IMR-90 (cell line): ENCODE results near the gene ZNF385C. TPM values are rescaled to one million over a fixed set of nuclear protein-coding genes. Genes with fewer than 3 reads are reported as not detected.

Experiments
- ATAC-seq: fragments of 200-7000 bp; cut with Tn5 transposase; 2 replicates; pipeline ENCODE4 v1.9.1; 2020; ENCODE audit warnings: low read depth, mild to moderate bottlenecking, moderate library complexity
- BruUV-seq: library from RNA; stranded (reverse); fragments of 400-500 nt; replicated peaks from 2 replicates; lab custom pipeline; 2021; lab: Mats Ljungman, UMichigan
- CTCF ChIA-PET: fragments of 300-600 bp; formaldehyde crosslinking; extraction: SDS; loops from one replicate; lab custom pipeline; 2021; ENCODE audit warnings: antibody characterized with exemption; lab: Yijun Ruan, JAX
- POLR2A ChIA-PET: fragments of 300-600 bp; sonication (Branson Sonifier 250); formaldehyde crosslinking; loops from one replicate; lab custom pipeline; 2022; ENCODE audit warnings: antibody characterized with exemption; ENCODE audit not compliant: unreplicated experiment; lab: Charles Lee
- DNase-seq: peaks from one replicate; pipeline ENCODE4 v3.0.0; 2013
- H2AFZ ChIP-seq: replicated peaks from 2 replicates; pipeline ENCODE3; 2013; ENCODE audit warnings: low read length, mild to moderate bottlenecking; ENCODE audit not compliant: poor library complexity
- H2AK5ac ChIP-seq: 2 replicates; pipeline ENCODE4 v1.6.1; 2013; ENCODE audit warnings: low read depth, low read length, inconsistent platforms
- H2AK9ac ChIP-seq: replicated peaks from 2 replicates; pipeline ENCODE3; 2013; ENCODE audit warnings: mild to moderate bottlenecking, low read depth, low read length, moderate library complexity; ENCODE audit not compliant: poor library complexity
- H2BK120ac ChIP-seq: 2 replicates; pipeline ENCODE4 v1.6.1; 2013; ENCODE audit warnings: low read depth, low read length, inconsistent platforms
- H2BK15ac ChIP-seq: 3 replicates; pipeline ENCODE4 v1.6.1; 2013; ENCODE audit warnings: low read depth, low read length, inconsistent platforms
- H2BK20ac ChIP-seq: 2 replicates; pipeline ENCODE4 v1.6.1; 2013; ENCODE audit warnings: low read depth, mild to moderate bottlenecking, inconsistent platforms, low read length, moderate library complexity
- H2BK5ac ChIP-seq: 2 replicates; pipeline ENCODE4 v1.6.1; 2013; ENCODE audit warnings: mild to moderate bottlenecking, low read depth, low read length, inconsistent platforms; ENCODE audit not compliant: poor library complexity, severe bottlenecking
- H3K14ac ChIP-seq: replicated peaks from 2 replicates; pipeline ENCODE4 v1.6.1; 2013; ENCODE audit warnings: low read depth, low read length, inconsistent platforms
- H3K18ac ChIP-seq: 2 replicates; pipeline ENCODE4 v1.6.1; 2013; ENCODE audit warnings: low read depth, low read length, control low read depth
- H3K23ac ChIP-seq: 2 replicates; pipeline ENCODE4 v1.6.1; 2013; ENCODE audit warnings: low read depth, low read length, inconsistent platforms
- H3K27ac ChIP-seq: 2 replicates; pipeline ENCODE4 v1.5.1; 2013; ENCODE audit warnings: mild to moderate bottlenecking, control low read depth, low read length; ENCODE audit not compliant: insufficient read depth
- H3K27me3 ChIP-seq: 2 replicates; pipeline ENCODE4 v1.6.1; 2013; ENCODE audit warnings: low read length; ENCODE audit not compliant: control insufficient read depth, insufficient read depth
- H3K36me3 ChIP-seq: 2 replicates; pipeline ENCODE4 v1.6.1; 2013; ENCODE audit warnings: low read length, mixed read lengths; ENCODE audit not compliant: control insufficient read depth, insufficient read depth
- H3K4ac ChIP-seq: 2 replicates; pipeline ENCODE4 v1.6.1; 2013; ENCODE audit warnings: low read depth, low read length, inconsistent platforms
- H3K4me1 ChIP-seq: 2 replicates; pipeline ENCODE4 v1.6.1; 2013; ENCODE audit warnings: low read length, mixed read lengths; ENCODE audit not compliant: control insufficient read depth, insufficient read depth
- H3K4me2 ChIP-seq: 2 replicates; pipeline ENCODE4 v1.6.1; 2013; ENCODE audit warnings: low read depth, mild to moderate bottlenecking, control low read depth, low read length, moderate library complexity
- H3K4me3 ChIP-seq: 2 replicates; pipeline ENCODE4 v1.5.1; 2013; ENCODE audit warnings: low read depth, mild to moderate bottlenecking, control low read depth, low read length, moderate library complexity; ENCODE audit not compliant: insufficient read depth
- H3K56ac ChIP-seq: 2 replicates; pipeline ENCODE4 v1.6.1; 2013; ENCODE audit warnings: low read length, inconsistent platforms; ENCODE audit not compliant: insufficient read depth; ENCODE audit errors: extremely low read depth
- H3K79me1 ChIP-seq, 2 experiments: 2 replicates each; pipeline ENCODE4 v1.6.1; 2013; ENCODE audit warnings: low read length in 2 of 2, inconsistent platforms in 1 of 2, low read depth in 1 of 2
- H3K9ac ChIP-seq: 2 replicates; pipeline ENCODE4 v1.6.1; 2013; ENCODE audit warnings: low read depth, low read length, control low read depth
- H3K9me1 ChIP-seq: 2 replicates; pipeline ENCODE4 v1.6.1; 2013; ENCODE audit warnings: low read length, inconsistent platforms; ENCODE audit not compliant: insufficient read depth
- H3K9me3 ChIP-seq: 2 replicates; pipeline ENCODE4 v1.6.1; 2013; ENCODE audit warnings: low read length; ENCODE audit not compliant: control insufficient read depth, insufficient read depth
- H4K20me1 ChIP-seq: 2 replicates; pipeline ENCODE4 v1.6.1; 2013; ENCODE audit warnings: low read length, inconsistent platforms; ENCODE audit not compliant: insufficient read depth
- H4K5ac ChIP-seq: 2 replicates; pipeline ENCODE4 v1.6.1; 2013; ENCODE audit warnings: mild to moderate bottlenecking, low read depth, low read length, control low read depth
- H4K8ac ChIP-seq, 2 experiments: 2 replicates each; pipeline ENCODE4 v1.6.1; 2013; ENCODE audit warnings: low read depth in 2 of 2, low read length in 2 of 2, control low read depth in 1 of 2, inconsistent platforms in 1 of 2
- H4K91ac ChIP-seq: 2 replicates; pipeline ENCODE4 v1.6.1; 2013; ENCODE audit warnings: low read depth, low read length, inconsistent platforms; ENCODE audit not compliant: insufficient read depth
- BHLHE40 ChIP-seq: fragments of 150-350 bp; IDR thresholded peaks from 2 replicates; pipeline ENCODE4 v1.6.1; 2016; ENCODE audit warnings: mild to moderate bottlenecking, low read depth, low read length
- CEBPB ChIP-seq: IDR thresholded peaks from 2 replicates; pipeline ENCODE4 v1.6.1; 2012; ENCODE audit warnings: low read depth, low read length, improper control_type of control experiment
- CHD1 ChIP-seq: IDR thresholded peaks from 2 replicates; pipeline ENCODE4 v1.6.1; 2012; ENCODE audit warnings: low read depth, low read length, improper control_type of control experiment
- ELK1 ChIP-seq: fragments of 150-350 bp; IDR thresholded peaks from 2 replicates; pipeline ENCODE4 v1.6.1; 2016; ENCODE audit warnings: low read depth, mild to moderate bottlenecking, low read length, moderate library complexity, borderline replicate concordance
- FOS ChIP-seq: fragments of 150-350 bp; IDR thresholded peaks from 2 replicates; pipeline ENCODE4 v1.6.1; 2016; ENCODE audit warnings: low read depth, low read length
- MAFK ChIP-seq: IDR thresholded peaks from 2 replicates; pipeline ENCODE4 v1.6.1; 2012; ENCODE audit warnings: low read depth, low read length, improper control_type of control experiment
- MXI1 ChIP-seq: IDR thresholded peaks from 2 replicates; pipeline ENCODE4 v1.6.1; 2012; ENCODE audit warnings: low read depth, mild to moderate bottlenecking, low read length, moderate library complexity, borderline replicate concordance
- NFE2L2 ChIP-seq: fragments of 150-350 bp; IDR thresholded peaks from 2 replicates; pipeline ENCODE4 v1.6.1; 2016; ENCODE audit warnings: low read depth, mild to moderate bottlenecking, low read length
- POLR2A ChIP-seq: IDR thresholded peaks from 2 replicates; pipeline ENCODE4 v1.6.1; 2012; ENCODE audit warnings: mild to moderate bottlenecking, low read depth, low read length
- RAD21 ChIP-seq: IDR thresholded peaks from 2 replicates; pipeline ENCODE4 v1.6.1; 2012; ENCODE audit warnings: low read length, improper control_type of control experiment
- RCOR1 ChIP-seq: IDR thresholded peaks from 2 replicates; pipeline ENCODE4 v1.6.1; 2012; ENCODE audit warnings: mild to moderate bottlenecking, low read length, improper control_type of control experiment; ENCODE audit not compliant: insufficient replicate concordance
- RFX5 ChIP-seq: IDR thresholded peaks from 2 replicates; pipeline ENCODE4 v1.8.0; 2012; ENCODE audit warnings: low read depth, mild to moderate bottlenecking, low read length, moderate library complexity
- SMC3 ChIP-seq: fragments of 150-350 bp; IDR thresholded peaks from 2 replicates; pipeline ENCODE4 v1.6.1; 2016; ENCODE audit warnings: low read depth, mild to moderate bottlenecking, antibody characterized with exemption, low read length, moderate library complexity
- USF2 ChIP-seq: fragments of 150-350 bp; IDR thresholded peaks from 2 replicates; pipeline ENCODE4 v1.6.1; 2017; ENCODE audit warnings: mild to moderate bottlenecking, antibody characterized with exemption, low read length, low read depth
- WGBS, 2 experiments: methylation state at CpG; one replicate each; pipeline versions ENCODE4 v1.1.5 to v1.1.7; 2013; ENCODE audit warnings: missing lambda C conversion rate in 2 of 2; ENCODE audit not compliant: insufficient read length in 1 of 2; ENCODE audit errors: extremely low coverage in 2 of 2; 5-methylcytosine and 5-hydroxymethylcytosine counted together
- dilution Hi-C: fragments of 300-500 bp; cut with HindIII; formaldehyde crosslinking; loops from one replicate; pipeline ENCODE4 v1.14.3; 2018; ENCODE audit warnings: low sequenced_read_pairs; ENCODE audit not compliant: unreplicated experiment
- in situ Hi-C: fragments of 300-500 bp; cut with MboI; formaldehyde crosslinking; loops from 3 replicates; pipeline ENCODE4 v1.14.3; 2019; ENCODE audit warnings: low sequenced_read_pairs, inconsistent platforms, mixed read lengths
- intact Hi-C: fragments of 100-400 bp; cut with micrococcal nuclease; formaldehyde crosslinking; loops from 2 replicates; pipeline ENCODE4 v1.10.0; 2022
- polyA plus RNA-seq, 3 experiments: library from polyadenylated mRNA; depleted of rRNA; stranded (reverse); fragments of >200 nt; gene quantifications; 2 replicates each; pipeline ENCODE4 v1.2.3, GENCODE V29; 2012; ENCODE audit warnings: low replicate concordance in 1 of 3
- total RNA-seq: library from RNA; depleted of rRNA; stranded (reverse); fragments of >200 nt; gene quantifications from 2 replicates; pipeline ENCODE4 v1.2.3, GENCODE V29; 2012

Gene ZNF385C
- total and polyA plus RNA-seq, 2 of the 4 experiments (the other 2 are of a cell fraction), result not detected

GRCh38 chr17:41977991-41978390 lies 120.3 kb downstream of the ZNF385C start:
- intact Hi-C loops (no loop called here), in situ Hi-C loops (no loop called here), dilution Hi-C loops (no loop called here)
- H3K4me1 ChIP-seq, result no peaks in the 10 kb centered on the region
- H3K4me3 ChIP-seq, result no peak overlapping the region
- BruUV-seq, result no TSS peak
- no peak overlapping the region for H2BK5ac ChIP-seq
- H2AK9ac ChIP-seq, result no peak overlapping the region
- H2BK15ac ChIP-seq, result no peak overlapping the region
- H3K9ac ChIP-seq, result no peak overlapping the region
- H4K5ac ChIP-seq, result no peak overlapping the region
- H3K18ac ChIP-seq, result no peak overlapping the region
- no peak overlapping the region for H3K23ac ChIP-seq
- H2BK120ac ChIP-seq, result no peak overlapping the region
- no peak overlapping the region for H2AK5ac ChIP-seq
- H3K4me2 ChIP-seq, result no peak overlapping the region
- no peak overlapping the region for H4K91ac ChIP-seq
- DNase-seq, result no peak
- peaks cover 7 to 41% of the 10 kb centered on the region in 2 experiments; a peak in 3 of 4 replicates for H3K79me1 ChIP-seq
- no peaks in the 10 kb centered on the region for H3K27me3 ChIP-seq
- H3K9me1 ChIP-seq, result no peaks in the 10 kb centered on the region
- H4K20me1 ChIP-seq, result peaks cover 29% of the 10 kb centered on the region
- no peak overlapping the region for H2BK20ac ChIP-seq
- ChIA-PET CTCF (no interaction called here), POLR2A (no interaction called here)
- H3K4ac ChIP-seq, result no peak overlapping the region
- no peak overlapping the region for H4K8ac ChIP-seq
- H3K27ac ChIP-seq, result no peak overlapping the region
- no peak overlapping the region for H2AFZ ChIP-seq
- H3K9me3 ChIP-seq, result no peaks in the 10 kb centered on the region
- 81% methylated on average over 1 of the region's 4 CpGs; no CpG with 5 or more reads in 1 of the 2 experiments for WGBS, 2 experiments
- H3K56ac ChIP-seq, result no peak overlapping the region
- H3K36me3 ChIP-seq, result peaks cover 73% of the 10 kb centered on the region
- ATAC-seq, result no peak
- TF ChIP-seq CHD1 (no peak), RFX5 (no peak), MAFK (no peak), MXI1 (no peak), FOS (no peak), NFE2L2 (no peak), RCOR1 (no peak), BHLHE40 (no peak), ELK1 (no peak), CEBPB (no peak), POLR2A (no peak), USF2 (no peak), SMC3 (no peak), RAD21 (no peak)
- H3K14ac ChIP-seq, result no peak overlapping the region
